Lung (tissue), 12 donors: Measurements from ENCODE around the gene OR11H6. TPM values are rescaled to one million over a fixed set of nuclear protein-coding genes. Genes with fewer than 3 reads are reported as not detected.

Experiments used
- ATAC-seq: fragments of 200-7000 bp; cut with Tn5 transposase; one replicate; pipeline ENCODE4 v1.9.1; 2020; ENCODE audit warnings: moderate number of reproducible peaks; ENCODE audit not compliant: insufficient read depth, low FRiP score
- DNase-seq, 3 donors: peaks; one replicate each; pipeline ENCODE4 v3.0.0-alpha.2; 2013 to 2017
- H3K27ac ChIP-seq, 2 donors: one replicate each; pipeline ENCODE4 v1.5.1; 2013; ENCODE audit warnings: mild to moderate bottlenecking in 2 of 2, moderate library complexity in 2 of 2, control low read depth in 1 of 2, inconsistent platforms in 1 of 2, low read depth in 1 of 2, low read length in 1 of 2
- H3K27me3 ChIP-seq, 3 donors: one replicate each; pipeline ENCODE4 v1.5.1; 2013; ENCODE audit warnings: low read length in 2 of 3; ENCODE audit not compliant: control insufficient read depth in 3 of 3, insufficient read depth in 3 of 3
- H3K36me3 ChIP-seq, 4 donors: one replicate each; pipeline ENCODE4 v1.5.1; 2013; ENCODE audit warnings: low read length in 4 of 4, mild to moderate bottlenecking in 1 of 4, moderate library complexity in 1 of 4; ENCODE audit not compliant: control insufficient read depth in 4 of 4, insufficient read depth in 4 of 4
- H3K4me1 ChIP-seq, 5 donors: one replicate each; pipeline ENCODE4 v1.5.1; 2013; ENCODE audit warnings: low read length in 5 of 5, mild to moderate bottlenecking in 2 of 5, moderate library complexity in 1 of 5; ENCODE audit not compliant: control insufficient read depth in 5 of 5, insufficient read depth in 5 of 5
- H3K4me3 ChIP-seq: one replicate; pipeline ENCODE4 v1.5.1; 2013; ENCODE audit warnings: mild to moderate bottlenecking, control low read depth, moderate library complexity
- H3K9ac ChIP-seq, 2 donors: one replicate each; pipeline ENCODE4 v1.5.1; 2013; ENCODE audit warnings: low read length in 2 of 2, control low read depth in 1 of 2; ENCODE audit not compliant: insufficient read depth in 1 of 2
- H3K9me3 ChIP-seq, 4 donors: one replicate each; pipeline ENCODE4 v1.5.1; 2013; ENCODE audit warnings: low read length in 3 of 4, mild to moderate bottlenecking in 1 of 4, moderate library complexity in 1 of 4; ENCODE audit not compliant: control insufficient read depth in 4 of 4, insufficient read depth in 3 of 4
- CTCF ChIP-seq: IDR thresholded peaks from 2 replicates; pipeline ENCODE4 v1.5.1; 2012; ENCODE audit warnings: mild to moderate bottlenecking; ENCODE audit errors: control extremely low read depth, extremely low read depth
- WGBS, 2 donors: extraction: QIAGEN DNeasy Blood & Tissue Kit; methylation state at CpG; one replicate each; pipeline ENCODE4 v1.1.7; 2013; 5-methylcytosine and 5-hydroxymethylcytosine counted together
- polyA plus RNA-seq, 2 donors: library from polyadenylated mRNA; stranded (reverse); fragments of 200-250 nt; gene quantifications; one replicate each; pipeline ENCODE4 v1.2.1, GENCODE V29; 2013
- total RNA-seq, 2 donors: library from RNA; depleted of rRNA in 1 of 2; stranded (reverse); fragments of >200 nt in 1 of 2; gene quantifications; one replicate each; pipeline ENCODE4 v1.2.1, GENCODE V29; 2014 to 2021
- donor health status: control.
- donor health status: control.
- donor health status: Bipolar disorder and iron deficiency.
- donor health status: healthy.
- donor health status: DM: yes; HTN: yes; CAD: no.

OR11H6 gene
- total and polyA plus RNA-seq, 4 donors, result not detected

- Histone ChIP-seq H3K27ac (no peak overlapping the region), H3K36me3 (no peaks in the 10 kb centered on the region), H3K4me1 (no peaks in the 10 kb centered on the region), H3K4me3 (no peak overlapping the region), H3K9me3 (peaks cover 0 to 10% (median 3%) of the 10 kb centered on the region in 4 donors), H3K9ac (no peak overlapping the region), H3K27me3 (no peaks in the 10 kb centered on the region)
- ATAC-seq, result peak; percentile 58
- no peak for TF ChIP-seq CTCF
- WGBS, 2 donors, result 39% methylated on average over 5 of the region's 5 CpGs
- no peak for DNase-seq
Measured at GRCh38 chr14:20179218-20179617, 44.3 kb upstream of the OR11H6 start.

GRCh38 chr14:20179880-20180279 lies 43.6 kb upstream of the OR11H6 start:
- H3K4me3 ChIP-seq, result no peak overlapping the region
- no peaks in the 10 kb centered on the region for H3K36me3 ChIP-seq
- 57 to 70% methylated on average over 2 of the region's 2 CpGs for WGBS, 2 donors
- no peak for DNase-seq
- H3K9ac ChIP-seq, result no peak overlapping the region
- peak overlapping the region in 1 of 2 donors; percentile 52 for H3K27ac ChIP-seq
- no peaks in the 10 kb centered on the region for H3K27me3 ChIP-seq
- no peaks in the 10 kb centered on the region for H3K4me1 ChIP-seq
- peak; percentile 72 for ATAC-seq
- peaks cover 0 to 13% (median 3%) of the 10 kb centered on the region in 4 donors for H3K9me3 ChIP-seq
- no peak for TF ChIP-seq CTCF

DNA sequence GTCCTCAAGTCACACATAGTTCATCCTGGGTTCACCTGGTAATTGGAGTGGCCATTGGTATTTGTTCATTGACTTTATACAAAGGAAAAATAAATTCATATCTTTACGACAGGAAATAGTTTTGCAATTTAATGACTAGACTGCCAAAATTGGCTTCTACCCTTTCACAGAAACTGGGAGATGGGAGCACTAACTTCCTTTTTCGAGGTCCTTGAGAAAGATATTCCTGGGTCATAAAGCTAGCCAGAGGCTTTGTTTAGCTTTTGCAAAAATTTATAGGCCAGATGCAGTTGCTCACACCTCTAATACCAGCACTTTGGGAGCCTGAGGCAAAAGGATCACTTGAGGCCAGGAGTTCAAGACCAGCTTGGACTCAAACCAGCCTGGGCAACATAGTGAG lies 43.0 kb upstream of the OR11H6 start:
- TF ChIP-seq CTCF, result no peak
- WGBS, 2 donors, result 37 to 42% methylated on average over 2 of the region's 2 CpGs
- no peaks in the 10 kb centered on the region for H3K36me3 ChIP-seq
- no peak overlapping the region for H3K9ac ChIP-seq
- H3K4me3 ChIP-seq, result no peak overlapping the region
- no peaks in the 10 kb centered on the region for H3K27me3 ChIP-seq
- H3K27ac ChIP-seq, result no peak overlapping the region
- peaks cover 0 to 13% (median 3%) of the 10 kb centered on the region in 4 donors for H3K9me3 ChIP-seq
- no peak for DNase-seq
- no peak for ATAC-seq
- H3K4me1 ChIP-seq, result no peaks in the 10 kb centered on the region

DNA sequence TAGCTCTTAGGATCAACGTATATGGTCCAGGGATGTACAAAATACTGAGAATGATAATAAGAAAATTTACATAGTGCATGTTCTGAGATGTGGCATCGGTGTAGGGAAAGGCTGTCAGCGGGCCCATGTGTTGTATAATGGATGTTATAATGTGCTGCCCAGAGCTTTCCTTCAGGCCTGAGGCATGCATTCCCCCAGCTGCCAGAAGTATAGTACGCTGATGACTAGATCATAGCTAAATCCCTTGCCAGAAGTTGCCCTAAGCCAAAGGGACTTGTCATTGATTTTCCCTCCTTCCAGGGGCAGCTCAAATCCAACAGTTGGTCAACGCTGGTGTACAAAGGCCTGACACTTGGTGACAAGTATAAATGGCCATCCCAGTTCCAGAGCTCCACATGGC lies 39.3 kb upstream of the OR11H6 start:
- Histone ChIP-seq H3K27me3 (no peaks in the 10 kb centered on the region), H3K9me3 (peaks cover 0 to 13% (median 2%) of the 10 kb centered on the region in 4 donors), H3K27ac (no peak overlapping the region), H3K36me3 (no peaks in the 10 kb centered on the region), H3K4me3 (no peak overlapping the region), H3K9ac (no peak overlapping the region), H3K4me1 (no peaks in the 10 kb centered on the region)
- 51 to 56% methylated on average over 5 of the region's 5 CpGs for WGBS, 2 donors
- DNase-seq (no peak), ATAC-seq (no peak)
- no peak for TF ChIP-seq CTCF
